Loucy (cell line): ENCODE measurements around the gene TAF3.

ENCODE experiments used
- CTCF ChIP-seq: fragments of 200-600 bp; sonication (generic); conservative IDR thresholded peaks from 2 replicates; pipeline ENCODE4 v1.5.1; 2014; ENCODE audit warnings: mild to moderate bottlenecking, antibody characterized with exemption, low read length
- EZH2phosphoT487 ChIP-seq: fragments of 200-600 bp; IDR thresholded peaks from 2 replicates; pipeline ENCODE4 v1.6.1; 2018; ENCODE audit warnings: antibody characterized with exemption, mild to moderate bottlenecking, moderate library complexity, borderline replicate concordance

- TF ChIP-seq CTCF (no peak), EZH2phosphoT487 (no peak)
These were observed 236.4 kb downstream of the TAF3 start, which contains the start of gene GATA3 for GRCh38 chr10:8054494-8055407.
